Ovary (tissue), 9 donors: Measurements from ENCODE around the gene MALL. TPM values are rescaled to one million over a fixed set of nuclear protein-coding genes. Genes with fewer than 3 reads are reported as not detected.

Source experiments
- DNase-seq, 5 donors: peaks; one replicate each; pipeline ENCODE4 v3.0.0-alpha.2; 2019 to 2020
- H3K27ac ChIP-seq, 2 donors: fragments of 200-600 bp; one replicate each; pipeline versions ENCODE4 v1.5.1 to v1.8.0; 2019 to 2022
- H3K27me3 ChIP-seq: fragments of 200-600 bp; one replicate; pipeline ENCODE4 v1.8.0; 2022
- H3K36me3 ChIP-seq: fragments of 200-600 bp; sonication (generic); one replicate; pipeline ENCODE4 v1.5.1; 2019
- H3K4me1 ChIP-seq: one replicate; pipeline ENCODE4 v1.8.1; 2013; ENCODE audit warnings: mild to moderate bottlenecking, moderate library complexity; ENCODE audit not compliant: insufficient read depth
- H3K4me3 ChIP-seq: fragments of 200-600 bp; sonication (generic); one replicate; pipeline ENCODE4 v1.5.1; 2017
- H3K9me3 ChIP-seq, 2 donors: fragments of 200-600 bp in 1 of 2; sonication (generic) in 1 of 2; one replicate each; pipeline versions ENCODE4 v1.5.1 to v1.8.1; 2013 to 2019; ENCODE audit warnings: mild to moderate bottlenecking in 1 of 2, moderate library complexity in 1 of 2
- EP300 ChIP-seq: sonication (generic); formaldehyde crosslinking; IDR thresholded peaks from one replicate; pipeline ENCODE4 v1.6.1; 2017; ENCODE audit warnings: antibody characterized with exemption
- POLR2A ChIP-seq: fragments of 450-650 bp; IDR thresholded peaks from one replicate; pipeline ENCODE4 v1.6.1; 2017; ENCODE audit warnings: antibody characterized with exemption, mild to moderate bottlenecking, moderate library complexity
- WGBS, 3 donors: extraction: QIAGEN DNeasy Blood & Tissue Kit in 1 of 3; methylation state at CpG; one replicate each; pipeline versions ENCODE4 v1.1.5 to v1.1.7; 2013 to 2017; 5-methylcytosine and 5-hydroxymethylcytosine counted together
- intact Hi-C, 4 donors: fragments of 100-400 bp; cut with DNase I; formaldehyde crosslinking; loops; one replicate each; pipeline versions ENCODE4 v1.11.0 to v1.15.1; 2022 to 2023
- polyA plus RNA-seq, 2 donors: library from polyadenylated mRNA; stranded (reverse); fragments of 200-250 nt in 1 of 2; fragments of 350-450 nt in 1 of 2; fragmentation: Illumina TruSeq in 1 of 2; extraction: RNeasy Lipid Tissue Mini Kit (QIAGEN cat#74804) in 1 of 2; gene quantifications; one replicate each; pipeline ENCODE4 v1.2.3, GENCODE V29; 2013 to 2014
- total RNA-seq, 7 donors: library from RNA; depleted of rRNA in 2 of 7; stranded (reverse); fragments of >200 nt in 2 of 7; fragmentation: NEBNext Ultra II Directional in 3 of 7; extraction: Animal tissue kit (Norgen Biotek cat#: 25700) in 3 of 7; gene quantifications; one replicate each; pipeline versions ENCODE4 v1.1.0 to v1.2.4, GENCODE V29; 2016 to 2023
- TF ChIP-seq, protein P1 (sequence below), 3 donors: fragments of 450-650 bp in 2 of 3; fragments of 200-600 bp in 1 of 3; IDR thresholded peaks; one replicate each; pipeline versions ENCODE4 v1.5.1 to v1.8.0; 2016 to 2022; ENCODE audit warnings: antibody characterized with exemption in 3 of 3, mild to moderate bottlenecking in 1 of 3
- donor health status: DM: no; HTN: no; CAD: no; lungs with moderate emphysema.
- donor health status: DM: no; HTN: no; CAD: no.
- donor health status: Bipolar disorder and iron deficiency.
- donor health status: DM: yes; HTN: yes; CAD: no.
- donor health status: DM: no; HTN: no; CAD: no.
- donor health status: DM: yes; HTN: yes; CAD: no.

MALL gene
- total and polyA plus RNA-seq, 9 donors: 0.63 to 20.0 (median 2.4) TPM

DNA sequence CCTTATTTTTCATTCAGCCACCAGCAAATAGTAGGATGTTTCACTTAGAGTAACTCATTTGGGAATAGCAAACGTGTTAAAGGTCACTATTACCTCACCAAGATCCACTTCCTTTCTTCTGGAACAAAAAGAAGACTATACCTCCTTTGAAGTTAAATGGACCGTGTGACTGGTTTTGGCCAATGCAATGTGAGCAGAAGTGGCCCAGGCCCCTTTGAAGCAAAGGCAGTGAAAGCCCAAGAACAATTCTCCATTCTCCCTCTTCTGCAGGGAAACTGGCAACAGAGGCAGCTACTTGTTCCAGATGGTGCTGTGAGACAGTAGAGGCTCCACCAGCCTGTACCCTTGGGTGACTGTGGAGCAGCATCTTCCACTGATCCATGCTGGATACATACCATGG lies 11.3 kb upstream of the MALL start:
- no peak for DNase-seq
- intact Hi-C loops: no loop called here
- H3K36me3 ChIP-seq: no peaks in the 10 kb centered on the region

DNA sequence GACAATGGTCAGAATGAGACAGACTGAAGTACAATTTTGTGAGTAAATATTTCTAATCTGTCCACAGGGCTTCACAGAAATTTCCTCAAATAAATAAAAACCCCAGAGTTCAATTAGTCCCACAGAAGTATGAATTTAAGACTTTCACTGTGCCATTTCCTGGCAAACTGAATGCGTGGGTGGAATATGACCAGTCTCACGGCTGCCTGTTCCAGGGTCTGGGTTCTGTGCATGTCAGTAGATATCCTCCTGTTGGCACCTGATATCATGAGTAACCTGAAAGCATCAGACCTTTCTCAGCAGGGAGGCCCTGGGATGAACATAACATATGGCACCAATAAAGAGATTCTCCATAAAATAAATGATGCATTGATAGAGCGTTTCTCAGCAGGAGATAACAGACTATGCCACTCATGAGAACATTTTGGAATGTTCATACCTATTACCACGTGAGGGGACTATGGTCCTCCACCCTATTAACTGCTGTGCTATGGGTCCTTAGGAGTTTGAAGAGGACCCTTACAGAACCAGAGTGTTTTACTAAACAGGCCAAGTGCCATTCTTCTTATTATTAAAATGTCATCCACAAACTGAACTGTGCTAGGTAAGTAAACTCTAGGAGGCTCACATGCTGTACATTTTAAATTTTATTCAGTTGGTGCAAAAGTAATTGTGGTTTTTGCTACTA lies 10.6 kb upstream of the MALL start:
- intact Hi-C loops: no loop called here
- no peaks in the 10 kb centered on the region for H3K9me3 ChIP-seq
- WGBS, 3 donors: 72 to 80% (median 75%) methylated on average over 4 of the region's 4 CpGs
- no peak for DNase-seq
- H3K4me1 ChIP-seq: no peaks in the 10 kb centered on the region
- H3K36me3 ChIP-seq: no peaks in the 10 kb centered on the region
- no peaks in the 10 kb centered on the region for H3K27me3 ChIP-seq
- TF ChIP-seq EP300 (no peak), POLR2A (no peak)
- TF ChIP-seq, protein P1, sequence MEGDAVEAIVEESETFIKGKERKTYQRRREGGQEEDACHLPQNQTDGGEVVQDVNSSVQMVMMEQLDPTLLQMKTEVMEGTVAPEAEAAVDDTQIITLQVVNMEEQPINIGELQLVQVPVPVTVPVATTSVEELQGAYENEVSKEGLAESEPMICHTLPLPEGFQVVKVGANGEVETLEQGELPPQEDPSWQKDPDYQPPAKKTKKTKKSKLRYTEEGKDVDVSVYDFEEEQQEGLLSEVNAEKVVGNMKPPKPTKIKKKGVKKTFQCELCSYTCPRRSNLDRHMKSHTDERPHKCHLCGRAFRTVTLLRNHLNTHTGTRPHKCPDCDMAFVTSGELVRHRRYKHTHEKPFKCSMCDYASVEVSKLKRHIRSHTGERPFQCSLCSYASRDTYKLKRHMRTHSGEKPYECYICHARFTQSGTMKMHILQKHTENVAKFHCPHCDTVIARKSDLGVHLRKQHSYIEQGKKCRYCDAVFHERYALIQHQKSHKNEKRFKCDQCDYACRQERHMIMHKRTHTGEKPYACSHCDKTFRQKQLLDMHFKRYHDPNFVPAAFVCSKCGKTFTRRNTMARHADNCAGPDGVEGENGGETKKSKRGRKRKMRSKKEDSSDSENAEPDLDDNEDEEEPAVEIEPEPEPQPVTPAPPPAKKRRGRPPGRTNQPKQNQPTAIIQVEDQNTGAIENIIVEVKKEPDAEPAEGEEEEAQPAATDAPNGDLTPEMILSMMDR (IDR thresholded peaks at IDR 0.05): no peak
- H3K4me3 ChIP-seq: no peak overlapping the region
- no peak overlapping the region for H3K27ac ChIP-seq

More for the DNA sequence above, 11.3 kb upstream of the MALL start:
- no peak overlapping the region for H3K4me3 ChIP-seq
- H3K27ac ChIP-seq: no peak overlapping the region
- no peaks in the 10 kb centered on the region for H3K4me1 ChIP-seq
- WGBS, 3 donors: 77 to 87% (median 82%) methylated on average over 2 of the region's 2 CpGs
- TF ChIP-seq EP300 (no peak), POLR2A (no peak)
- TF ChIP-seq, protein P1 (IDR thresholded peaks at IDR 0.05): no peak
- H3K27me3 ChIP-seq: no peaks in the 10 kb centered on the region
- no peaks in the 10 kb centered on the region for H3K9me3 ChIP-seq

DNA sequence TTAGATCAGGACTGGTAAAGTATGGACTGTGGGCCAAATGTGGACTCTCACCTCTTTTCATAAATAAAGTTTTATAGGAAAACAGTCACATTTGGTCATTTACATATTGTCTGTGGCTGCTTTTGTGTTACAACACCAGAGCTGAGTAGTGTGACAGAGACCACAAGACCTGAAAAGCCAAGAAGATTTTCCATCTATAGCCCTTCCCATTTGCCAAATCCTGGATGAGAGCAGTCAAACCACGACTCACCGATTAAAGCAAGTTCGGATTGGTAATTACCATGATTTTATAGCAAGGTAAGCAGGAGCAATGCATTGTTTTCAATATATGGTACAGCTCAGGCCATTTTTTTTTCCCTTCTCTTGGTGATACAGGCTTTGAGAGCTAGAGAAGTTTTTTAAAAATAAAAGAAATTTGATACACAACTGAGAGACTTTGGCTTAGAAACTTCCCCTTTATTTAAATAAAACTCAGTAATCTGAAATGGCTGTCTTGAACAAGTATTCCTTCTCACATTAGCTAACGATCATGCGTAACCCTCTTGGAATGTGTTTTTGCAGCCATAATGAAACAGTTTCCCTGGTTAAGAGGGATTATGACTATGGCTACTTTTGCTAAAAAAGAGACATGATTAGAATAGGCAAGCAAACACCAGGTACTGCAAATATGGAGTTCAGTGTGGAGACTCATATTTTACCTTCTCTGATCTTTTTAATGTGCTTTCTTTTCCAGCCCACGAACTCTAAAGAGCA lies 9.5 kb upstream of the MALL start:
- H3K27me3 ChIP-seq: no peaks in the 10 kb centered on the region
- no peak for DNase-seq
- no peak overlapping the region for H3K4me3 ChIP-seq
- WGBS, 3 donors: 72 to 77% (median 77%) methylated on average over 6 of the region's 6 CpGs
- H3K36me3 ChIP-seq: no peaks in the 10 kb centered on the region
- no peak overlapping the region for H3K27ac ChIP-seq
- H3K9me3 ChIP-seq: no peaks in the 10 kb centered on the region
- TF ChIP-seq, protein P1 (IDR thresholded peaks at IDR 0.05): no peak
- TF ChIP-seq EP300 (no peak), POLR2A (no peak)
- H3K4me1 ChIP-seq: no peaks in the 10 kb centered on the region
- intact Hi-C loops: no loop called here

DNA sequence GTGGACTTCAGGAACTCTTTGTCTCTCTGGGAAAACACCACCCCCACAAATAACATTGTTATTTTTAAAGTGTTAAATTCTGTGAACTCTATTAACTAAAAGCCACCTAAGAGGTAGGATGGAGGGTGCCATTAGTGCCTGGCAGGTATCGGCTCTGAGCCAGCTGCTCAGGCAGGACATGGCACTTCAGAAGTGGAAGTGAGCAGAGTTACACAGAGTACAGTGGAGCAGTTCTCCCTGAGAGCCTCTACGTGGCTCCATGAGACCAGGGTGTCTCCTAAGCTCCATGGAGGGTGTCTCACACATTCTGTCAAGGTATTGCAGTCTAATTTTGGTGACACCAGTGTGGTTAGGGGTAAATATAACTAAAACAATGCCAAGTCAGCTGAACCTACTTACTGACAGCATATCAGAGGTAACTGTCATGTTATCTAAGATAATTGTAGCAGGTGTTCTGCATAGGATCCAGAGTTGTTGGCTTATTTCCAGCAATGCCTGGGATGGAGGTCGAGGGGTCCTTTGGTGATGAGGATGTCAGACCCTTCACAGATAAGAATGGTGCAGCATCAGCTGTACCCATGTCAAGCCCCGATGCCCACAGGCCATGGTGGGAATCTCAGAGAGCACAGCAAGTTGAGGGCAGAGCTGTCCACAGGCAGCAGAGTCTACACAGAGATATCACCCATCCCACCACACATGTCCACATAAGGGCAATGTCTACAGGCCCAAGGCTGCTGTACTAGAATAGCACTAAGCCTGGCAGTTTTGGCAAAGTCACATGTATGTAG lies 8.6 kb upstream of the MALL start:
- 85 to 94% (median 93%) methylated on average over 4 of the region's 4 CpGs for WGBS, 3 donors
- H3K4me1 ChIP-seq: no peaks in the 10 kb centered on the region
- intact Hi-C loops: no loop called here
- H3K27ac ChIP-seq: no peak overlapping the region
- TF ChIP-seq POLR2A (no peak), EP300 (no peak)
- TF ChIP-seq, protein P1 (IDR thresholded peaks at IDR 0.05): no peak
- H3K36me3 ChIP-seq: no peaks in the 10 kb centered on the region
- H3K4me3 ChIP-seq: no peak overlapping the region
- no peaks in the 10 kb centered on the region for H3K27me3 ChIP-seq
- DNase-seq: no peak
- no peaks in the 10 kb centered on the region for H3K9me3 ChIP-seq
